Mesendoderm (in vitro differentiated cells): ENCODE data around the gene PCMTD2.

Experiments used
- DNase-seq: peaks from one replicate; pipeline ENCODE4 v3.0.0; 2013
- H2AK5ac ChIP-seq: 2 replicates; pipeline ENCODE4 v1.6.1; 2013; ENCODE audit warnings: low read length, inconsistent platforms
- H2BK120ac ChIP-seq: 2 replicates; pipeline ENCODE4 v1.6.1; 2013; ENCODE audit warnings: low read depth, mild to moderate bottlenecking, low read length, moderate library complexity, mixed read lengths
- H2BK15ac ChIP-seq: replicated peaks from 2 replicates; pipeline ENCODE4 v1.6.1; 2013; ENCODE audit warnings: low read depth, mild to moderate bottlenecking, moderate library complexity
- H2BK5ac ChIP-seq: 2 replicates; pipeline ENCODE4 v1.6.1; 2013; ENCODE audit warnings: low read length, inconsistent platforms
- H3K18ac ChIP-seq: 2 replicates; pipeline ENCODE4 v1.6.1; 2013; ENCODE audit warnings: mild to moderate bottlenecking, low read length, mixed read lengths
- H3K23ac ChIP-seq: one replicate; pipeline ENCODE4 v1.6.1; 2013; ENCODE audit warnings: low read length
- H3K27ac ChIP-seq: 2 replicates; pipeline ENCODE4 v1.5.1; 2013; ENCODE audit warnings: low read depth, mild to moderate bottlenecking, inconsistent platforms, low read length, moderate library complexity
- H3K27me3 ChIP-seq: 2 replicates; pipeline ENCODE4 v1.6.1; 2013; ENCODE audit warnings: low read length, control low read depth, mild to moderate bottlenecking, inconsistent platforms; ENCODE audit not compliant: insufficient read depth, poor library complexity
- H3K36me3 ChIP-seq: 2 replicates; pipeline ENCODE4 v1.6.1; 2013; ENCODE audit warnings: low read length, inconsistent platforms; ENCODE audit not compliant: control insufficient read depth, insufficient read depth
- H3K4ac ChIP-seq: one replicate; pipeline ENCODE4 v1.6.1; 2013; ENCODE audit warnings: low read depth, mild to moderate bottlenecking, low read length, moderate library complexity
- H3K4me1 ChIP-seq: 2 replicates; pipeline ENCODE4 v1.6.1; 2013; ENCODE audit warnings: low read depth, low read length, inconsistent platforms; ENCODE audit not compliant: control insufficient read depth
- H3K4me2 ChIP-seq: 2 replicates; pipeline ENCODE4 v1.6.1; 2013; ENCODE audit warnings: low read length
- H3K4me3 ChIP-seq: 2 replicates; pipeline ENCODE4 v1.5.1; 2013; ENCODE audit warnings: mild to moderate bottlenecking, low read length
- H3K56ac ChIP-seq: one replicate; pipeline ENCODE4 v1.6.1; 2013; ENCODE audit warnings: low read length
- H3K79me1 ChIP-seq: 2 replicates; pipeline ENCODE4 v1.6.1; 2013; ENCODE audit warnings: low read length, inconsistent platforms
- H3K79me2 ChIP-seq: 2 replicates; pipeline ENCODE4 v1.6.1; 2013; ENCODE audit warnings: mild to moderate bottlenecking, low read length; ENCODE audit not compliant: control insufficient read depth, insufficient read depth
- H3K9ac ChIP-seq: 2 replicates; pipeline ENCODE4 v1.6.1; 2013; ENCODE audit warnings: low read length, inconsistent platforms
- H4K5ac ChIP-seq: one replicate; pipeline ENCODE4 v1.6.1; 2013; ENCODE audit warnings: low read length
- H4K8ac ChIP-seq: one replicate; pipeline ENCODE4 v1.6.1; 2013; ENCODE audit warnings: low read depth, mild to moderate bottlenecking, control low read depth, low read length, moderate library complexity
- WGBS: extraction: QIAGEN DNeasy Blood & Tissue Kit; methylation state at CpG from one replicate; pipeline ENCODE4 v1.1.7; 2013; ENCODE audit warnings: low lambda C conversion rate, missing lambda C conversion rate; ENCODE audit not compliant: insufficient coverage; ENCODE audit errors: extremely low coverage; 5-methylcytosine and 5-hydroxymethylcytosine counted together

PCMTD2 gene

GRCh38 chr20:64254571-64255360 lies 782 bp upstream of the PCMTD2 start:
- H3K79me2 ChIP-seq, result peaks cover 24% of the 10 kb centered on the region
- H2BK120ac ChIP-seq, result no peak overlapping the region
- H3K4me3 ChIP-seq, result no peak overlapping the region
- peaks cover 16% of the 10 kb centered on the region for H3K4me1 ChIP-seq
- H4K5ac ChIP-seq, result peak overlapping the region; percentile 68
- peak; percentile 74 for DNase-seq
- no peaks in the 10 kb centered on the region for H3K27me3 ChIP-seq
- H3K4ac ChIP-seq, result peak overlapping the region; percentile 93
- no CpG with 5 or more reads among the region's 28 CpGs for WGBS
- H3K23ac ChIP-seq, result no peak overlapping the region
- H3K18ac ChIP-seq, result peak overlapping the region; percentile 85
- peak overlapping the region; percentile 70 for H4K8ac ChIP-seq
- H3K4me2 ChIP-seq, result peak overlapping the region; percentile 84
- no peak overlapping the region for H2BK15ac ChIP-seq
- peak overlapping the region; percentile 75 for H3K27ac ChIP-seq
- peaks cover 9% of the 10 kb centered on the region for H3K79me1 ChIP-seq
- H2AK5ac ChIP-seq, result peak overlapping the region; percentile 87
- H2BK5ac ChIP-seq, result no peak overlapping the region
- peak overlapping the region; percentile 87 for H3K9ac ChIP-seq
- peak overlapping the region; percentile 95 for H3K56ac ChIP-seq
- H3K36me3 ChIP-seq, result no peaks in the 10 kb centered on the region

GRCh38 chr20:64256282-64256935 lies 861 bp downstream of the PCMTD2 start:
- Histone ChIP-seq H3K23ac (no peak overlapping the region), H3K79me2 (peaks cover 24% of the 10 kb centered on the region), H2BK120ac (no peak overlapping the region), H4K5ac (peak overlapping the region; percentile 12), H3K4me1 (peaks cover 16% of the 10 kb centered on the region), H2AK5ac (no peak overlapping the region), H2BK15ac (no peak overlapping the region), H3K4ac (no peak overlapping the region), H3K9ac (peak overlapping the region; percentile 87), H3K79me1 (peaks cover 9% of the 10 kb centered on the region), H4K8ac (no peak overlapping the region), H3K27ac (no peak overlapping the region), H3K4me3 (peak overlapping the region; percentile 83), H2BK5ac (no peak overlapping the region), H3K56ac (peak overlapping the region; percentile 91), H3K36me3 (no peaks in the 10 kb centered on the region), H3K27me3 (no peaks in the 10 kb centered on the region), H3K18ac (no peak overlapping the region), H3K4me2 (peak overlapping the region; percentile 73)
- DNase-seq, result no peak
- WGBS, result no CpG with 5 or more reads among the region's 15 CpGs

GRCh38 chr20:64257107-64257757 lies 1.7 kb downstream of the PCMTD2 start:
- no peak overlapping the region for H2BK5ac ChIP-seq
- peaks cover 9% of the 10 kb centered on the region for H3K79me1 ChIP-seq
- H2BK120ac ChIP-seq, result no peak overlapping the region
- H3K23ac ChIP-seq, result no peak overlapping the region
- no peaks in the 10 kb centered on the region for H3K27me3 ChIP-seq
- H3K4me2 ChIP-seq, result no peak overlapping the region
- no peak overlapping the region for H2BK15ac ChIP-seq
- peaks cover 16% of the 10 kb centered on the region for H3K4me1 ChIP-seq
- no peak overlapping the region for H3K27ac ChIP-seq
- no CpG with 5 or more reads among the region's 13 CpGs for WGBS
- H3K56ac ChIP-seq, result no peak overlapping the region
- no peak for DNase-seq
- no peaks in the 10 kb centered on the region for H3K36me3 ChIP-seq
- no peak overlapping the region for H2AK5ac ChIP-seq
- no peak overlapping the region for H3K18ac ChIP-seq
- H3K9ac ChIP-seq, result no peak overlapping the region
- no peak overlapping the region for H3K4me3 ChIP-seq
- no peak overlapping the region for H4K5ac ChIP-seq
- H4K8ac ChIP-seq, result no peak overlapping the region
- H3K79me2 ChIP-seq, result peaks cover 24% of the 10 kb centered on the region
- H3K4ac ChIP-seq, result no peak overlapping the region

DNA sequence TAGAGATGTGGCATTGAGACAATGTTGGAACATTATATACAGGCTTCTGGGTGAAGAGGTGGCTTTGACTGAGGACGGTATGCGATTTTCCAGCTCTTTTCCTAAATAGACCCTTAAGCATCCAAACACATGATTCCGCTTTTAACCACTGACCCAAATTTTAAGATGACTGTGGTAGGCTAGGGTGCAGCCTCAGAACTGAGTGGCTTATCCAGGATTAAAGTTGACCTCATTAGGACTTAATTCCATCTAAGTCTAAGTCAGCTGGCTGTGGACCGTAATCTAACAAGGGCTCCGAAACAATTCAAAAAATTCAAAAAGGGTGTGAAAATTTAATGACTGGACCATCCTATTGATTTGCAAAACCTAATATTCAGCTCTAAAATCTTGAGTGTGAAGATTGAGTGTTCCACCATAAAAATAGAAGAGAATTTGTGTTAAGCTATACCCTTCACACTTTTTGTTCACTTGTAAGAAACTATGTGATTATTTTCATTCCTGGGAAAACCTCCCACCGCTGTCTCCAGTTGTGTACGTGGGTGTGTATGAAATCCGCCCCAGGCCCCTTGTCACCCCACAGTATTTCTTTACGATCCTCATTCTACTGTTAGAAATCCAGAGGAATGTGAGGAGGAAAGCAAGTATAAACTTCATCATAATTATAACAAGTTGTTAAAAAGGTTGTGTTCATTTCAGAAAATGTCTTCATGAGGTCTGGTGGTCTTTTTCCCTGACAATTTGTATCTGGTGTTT lies 2.7 kb downstream of the PCMTD2 start:
- H2AK5ac ChIP-seq, result no peak overlapping the region
- H3K9ac ChIP-seq, result no peak overlapping the region
- peaks cover 24% of the 10 kb centered on the region for H3K79me2 ChIP-seq
- H3K27ac ChIP-seq, result no peak overlapping the region
- peaks cover 9% of the 10 kb centered on the region for H3K79me1 ChIP-seq
- no peaks in the 10 kb centered on the region for H3K27me3 ChIP-seq
- no peak overlapping the region for H2BK15ac ChIP-seq
- H3K4me1 ChIP-seq, result peaks cover 16% of the 10 kb centered on the region
- WGBS, result no CpG with 5 or more reads among the region's 9 CpGs
- no peak overlapping the region for H4K5ac ChIP-seq
- H4K8ac ChIP-seq, result no peak overlapping the region
- no peak overlapping the region for H3K4me3 ChIP-seq
- H2BK5ac ChIP-seq, result no peak overlapping the region
- H3K23ac ChIP-seq, result no peak overlapping the region
- no peak overlapping the region for H3K56ac ChIP-seq
- H3K4ac ChIP-seq, result no peak overlapping the region
- H3K4me2 ChIP-seq, result no peak overlapping the region
- H2BK120ac ChIP-seq, result no peak overlapping the region
- no peak for DNase-seq
- H3K36me3 ChIP-seq, result no peaks in the 10 kb centered on the region
- H3K18ac ChIP-seq, result no peak overlapping the region

GRCh38 chr20:64260239-64260638 lies 4.7 kb downstream of the PCMTD2 start:
- Histone ChIP-seq H3K9ac (no peak overlapping the region), H3K27me3 (no peaks in the 10 kb centered on the region), H3K4me1 (peaks cover 12% of the 10 kb centered on the region), H3K18ac (no peak overlapping the region), H2AK5ac (no peak overlapping the region), H3K4me2 (no peak overlapping the region), H2BK15ac (no peak overlapping the region), H3K36me3 (no peaks in the 10 kb centered on the region), H4K5ac (no peak overlapping the region), H2BK5ac (no peak overlapping the region), H3K79me2 (peaks cover 24% of the 10 kb centered on the region), H2BK120ac (no peak overlapping the region), H3K79me1 (peaks cover 10% of the 10 kb centered on the region), H3K27ac (no peak overlapping the region), H3K4ac (no peak overlapping the region), H3K23ac (no peak overlapping the region), H4K8ac (no peak overlapping the region), H3K56ac (no peak overlapping the region), H3K4me3 (no peak overlapping the region)
- no peak for DNase-seq
- no CpG with 5 or more reads among the region's 6 CpGs for WGBS
